GM19351 (cell line): Measurements from ENCODE around the gene NCAPG2.

Source experiments
- ATAC-seq: cut with Tn5 transposase; IDR thresholded peaks from one replicate; pipeline ENCODE4 v1.9.1; 2021; ENCODE audit warnings: mild to moderate bottlenecking, moderate library complexity; ENCODE audit not compliant: unreplicated experiment

Gene NCAPG2

GRCh38 chr7:158602905-158603772 is 101.5 kb downstream of the NCAPG2 start:
- peak; percentile 76 for ATAC-seq

GRCh38 chr7:158602041-158602440 is 102.6 kb downstream of the NCAPG2 start:
- ATAC-seq: no peak

- ATAC-seq: no peak
Observed at GRCh38 chr7:158601090-158601489, 103.5 kb downstream of the NCAPG2 start.

- no peak for ATAC-seq
Observed at GRCh38 chr7:158596745-158597144, 107.9 kb downstream of the NCAPG2 start.

- ATAC-seq: no peak
Observed at GRCh38 chr7:158596309-158596708, 108.3 kb downstream of the NCAPG2 start.

- no peak for ATAC-seq
Observed at GRCh38 chr7:158595068-158595467, 109.5 kb downstream of the NCAPG2 start.

- no peak for ATAC-seq
Observed at GRCh38 chr7:158592541-158592940, 112.1 kb downstream of the NCAPG2 start.

- no peak for ATAC-seq
Observed at GRCh38 chr7:158591944-158592343, 112.7 kb downstream of the NCAPG2 start.

GRCh38 chr7:158590181-158590530 is 114.4 kb downstream of the NCAPG2 start:
- no peak for ATAC-seq

GRCh38 chr7:158589653-158590052 is 115.0 kb downstream of the NCAPG2 start:
- ATAC-seq: no peak

- no peak for ATAC-seq
Observed at GRCh38 chr7:158588878-158589442, 115.6 kb downstream of the NCAPG2 start.

- ATAC-seq: no peak
Observed at GRCh38 chr7:158588085-158588877, 116.3 kb downstream of the NCAPG2 start.

GRCh38 chr7:158587162-158588084 is 117.2 kb downstream of the NCAPG2 start, which contains the start of gene PTPRN2:
Gene PTPRN2, minus strand, starts transcription at chr7:158587823.
- peak; percentile 81 for ATAC-seq

- no peak for ATAC-seq
Observed at GRCh38 chr7:158586499-158587161, 118.0 kb downstream of the NCAPG2 start.

GRCh38 chr7:158585721-158586498 is 118.7 kb downstream of the NCAPG2 start:
- ATAC-seq: no peak

GRCh38 chr7:158584407-158584806 is 120.2 kb downstream of the NCAPG2 start:
- ATAC-seq: no peak

- no peak for ATAC-seq
Observed at GRCh38 chr7:158583810-158584209, 120.8 kb downstream of the NCAPG2 start.

- ATAC-seq: no peak
Observed at GRCh38 chr7:158583143-158583542, 121.5 kb downstream of the NCAPG2 start.

GRCh38 chr7:158582089-158582456 is 122.5 kb downstream of the NCAPG2 start:
- no peak for ATAC-seq
